Measurements from ENCODE around the gene FBXO15. TPM values are rescaled to one million over a fixed set of nuclear protein-coding genes. Genes with fewer than 3 reads are reported as not detected.

The FBXO15 gene
- total RNA-seq, 4 donors from 2014 or later = 0.13 to 0.32 (median 0.19) TPM; not detected in 1

GRCh38 chr18:74116633-74117554 is 30.7 kb downstream of the FBXO15 start:
- H3K27ac ChIP-seq = no peak overlapping the region
- intact Hi-C loops (cut with DNase I) = no loop called here
- no peaks in the 10 kb centered on the region for H3K36me3 ChIP-seq
- H3K27me3 ChIP-seq = no peaks in the 10 kb centered on the region
- peaks cover 0 to 3% (median 0%) of the 10 kb centered on the region in 3 donors for H3K9me3 ChIP-seq
- 41 to 52% methylated on average over 6 to 9 of the region's 9 CpGs for WGBS, 2 donors
- no peak overlapping the region for H3K4me3 ChIP-seq
- TF ChIP-seq POLR2A (IDR thresholded peaks at IDR 0.05) (no peak), CTCF (IDR thresholded peaks at IDR 0.05) (peak in 5 of 6 experiments; percentile 25 to 53 (median 38))
- DNase-seq = no peak
- H3K4me1 ChIP-seq = no peaks in the 10 kb centered on the region

- H3K9me3 ChIP-seq = peaks cover 0 to 3% (median 0%) of the 10 kb centered on the region in 3 donors
- TF ChIP-seq CTCF (IDR thresholded peaks at IDR 0.05) = no peak
- H3K4me3 ChIP-seq = no peak overlapping the region
- no peaks in the 10 kb centered on the region for H3K4me1 ChIP-seq
- no peak for DNase-seq
- intact Hi-C loops (cut with DNase I) = no loop called here
- no peak overlapping the region for H3K27ac ChIP-seq
- WGBS, 2 donors = 65 to 73% methylated on average over 4 of the region's 4 CpGs
- no peaks in the 10 kb centered on the region for H3K36me3 ChIP-seq
- no peaks in the 10 kb centered on the region for H3K27me3 ChIP-seq
These were observed 32.6 kb downstream of the FBXO15 start for GRCh38 chr18:74115046-74115445.

- Histone ChIP-seq H3K4me3 (no peak overlapping the region), H3K27ac (no peak overlapping the region), H3K36me3 (no peaks in the 10 kb centered on the region), H3K9me3 (peaks cover 0 to 3% (median 1%) of the 10 kb centered on the region in 3 donors), H3K27me3 (no peaks in the 10 kb centered on the region), H3K4me1 (no peaks in the 10 kb centered on the region)
- DNase-seq = no peak
- intact Hi-C loops (cut with DNase I) = no loop called here
- no peak for TF ChIP-seq CTCF (IDR thresholded peaks at IDR 0.05)
- no peak for TF ChIP-seq POLR2A (IDR thresholded peaks at IDR 0.05)
- WGBS, 2 donors = 43% methylated on average over 1 of the region's 1 CpG; no CpG with 5 or more reads in 1 of the 2 donors
These were observed 33.5 kb downstream of the FBXO15 start for GRCh38 chr18:74114116-74114515.

- Histone ChIP-seq H3K4me1 (no peaks in the 10 kb centered on the region), H3K4me3 (no peak overlapping the region), H3K27ac (no peak overlapping the region), H3K36me3 (no peaks in the 10 kb centered on the region), H3K27me3 (no peaks in the 10 kb centered on the region), H3K9me3 (peaks cover 0 to 5% (median 3%) of the 10 kb centered on the region in 3 donors)
- intact Hi-C loops (cut with DNase I) = no loop called here
- TF ChIP-seq CTCF (IDR thresholded peaks at IDR 0.05) = no peak
- TF ChIP-seq POLR2A (IDR thresholded peaks at IDR 0.05) = no peak
- DNase-seq = no peak
These were observed 33.9 kb downstream of the FBXO15 start for GRCh38 chr18:74113711-74114110.

- WGBS, 2 donors = 58 to 83% methylated on average over 4 of the region's 4 CpGs
- no peaks in the 10 kb centered on the region for H3K36me3 ChIP-seq
- DNase-seq = no peak
- no peaks in the 10 kb centered on the region for H3K4me1 ChIP-seq
- H3K27ac ChIP-seq = no peak overlapping the region
- intact Hi-C loops (cut with DNase I) = no loop called here
- peaks cover 0 to 5% (median 3%) of the 10 kb centered on the region in 3 donors for H3K9me3 ChIP-seq
- H3K4me3 ChIP-seq = no peak overlapping the region
- no peaks in the 10 kb centered on the region for H3K27me3 ChIP-seq
- TF ChIP-seq CTCF (IDR thresholded peaks at IDR 0.05) (no peak), POLR2A (IDR thresholded peaks at IDR 0.05) (no peak)
These were observed 36.7 kb downstream of the FBXO15 start for GRCh38 chr18:74110976-74111375.
